NB4 (cell line): Measurements from ENCODE around the gene ALDH16A1.

Experiments used
- DNase-seq: peaks from one replicate; pipeline ENCODE4 v3.0.0; 2010; ENCODE audit warnings: low read depth
- H3K4me3 ChIP-seq: one replicate; pipeline ENCODE4 v1.5.1; 2011; ENCODE audit warnings: mild to moderate bottlenecking, low read depth, low read length, moderate library complexity
- CTCF ChIP-seq: IDR thresholded peaks from one replicate; pipeline ENCODE4 v1.5.1; 2012; ENCODE audit warnings: low read depth, low read length
- MYC ChIP-seq: IDR thresholded peaks from 2 replicates; pipeline ENCODE4 v1.6.1; 2011; ENCODE audit warnings: low read depth, low read length
- POLR2A ChIP-seq: IDR thresholded peaks from 2 replicates; pipeline ENCODE4 v1.6.1; 2011; ENCODE audit warnings: mild to moderate bottlenecking; ENCODE audit not compliant: insufficient read length; ENCODE audit errors: extremely low read depth
- TF ChIP-seq, protein P1 (sequence below): IDR thresholded peaks from 2 replicates; pipeline ENCODE4 v1.6.1; 2011; ENCODE audit warnings: low read depth, low read length

Gene ALDH16A1

GRCh38 chr19:49431330-49431749 lies 21.7 kb upstream of the ALDH16A1 start:
- no peak for TF ChIP-seq POLR2A
- no peak for TF ChIP-seq MYC
- TF ChIP-seq, protein P1, sequence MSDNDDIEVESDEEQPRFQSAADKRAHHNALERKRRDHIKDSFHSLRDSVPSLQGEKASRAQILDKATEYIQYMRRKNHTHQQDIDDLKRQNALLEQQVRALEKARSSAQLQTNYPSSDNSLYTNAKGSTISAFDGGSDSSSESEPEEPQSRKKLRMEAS: no peak
- no peak for TF ChIP-seq CTCF
- no peak overlapping the region for H3K4me3 ChIP-seq
- DNase-seq: no peak

DNA sequence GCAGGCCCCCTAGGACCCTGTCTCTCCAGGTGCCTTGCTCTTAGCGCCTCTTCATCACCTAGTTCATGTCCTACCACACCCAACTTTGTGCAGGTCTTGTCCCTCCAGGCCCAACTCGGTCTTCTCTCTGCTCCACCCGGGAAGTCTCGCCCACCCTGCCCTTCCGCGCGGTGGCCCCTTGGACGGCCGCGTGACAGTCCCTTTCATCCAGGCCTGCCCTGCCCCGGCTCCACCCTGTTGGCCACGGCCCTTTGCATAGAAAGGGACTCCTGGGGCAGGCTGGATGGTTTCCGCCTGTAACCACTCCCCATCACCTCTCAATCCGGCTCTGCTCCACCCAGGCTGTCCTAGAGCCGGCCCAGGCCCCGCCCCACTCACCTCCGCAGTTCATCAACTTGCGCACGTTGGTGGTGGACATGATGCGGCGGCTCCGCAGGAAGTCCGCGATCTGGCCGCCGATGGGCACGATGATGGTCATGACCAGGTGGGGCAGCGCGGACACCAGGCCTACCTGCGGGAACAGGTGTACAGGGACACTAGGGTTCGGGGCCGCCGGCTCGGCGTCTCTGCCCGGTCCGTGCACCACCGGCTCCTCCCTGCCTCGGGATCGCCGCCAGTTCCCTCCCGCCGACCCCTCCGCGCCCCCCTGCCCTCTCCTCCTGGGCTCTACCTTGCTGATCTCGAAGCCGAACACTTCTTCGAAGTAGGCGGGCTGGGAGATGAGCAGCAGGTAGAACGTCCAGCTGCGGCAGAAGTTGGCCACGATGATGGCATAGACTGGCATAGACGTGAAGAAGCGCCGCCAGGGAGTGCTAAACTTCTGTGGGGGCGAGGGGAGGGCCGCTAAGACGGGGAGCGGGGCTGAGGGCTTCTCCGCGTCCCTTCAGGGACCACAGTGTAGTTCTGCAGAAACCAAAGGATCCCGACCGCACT lies 20.6 kb upstream of the ALDH16A1 start:
- no peak for DNase-seq
- TF ChIP-seq CTCF: no peak
- TF ChIP-seq POLR2A: no peak
- TF ChIP-seq MYC: no peak
- TF ChIP-seq, protein P1: no peak
- no peak overlapping the region for H3K4me3 ChIP-seq

DNA sequence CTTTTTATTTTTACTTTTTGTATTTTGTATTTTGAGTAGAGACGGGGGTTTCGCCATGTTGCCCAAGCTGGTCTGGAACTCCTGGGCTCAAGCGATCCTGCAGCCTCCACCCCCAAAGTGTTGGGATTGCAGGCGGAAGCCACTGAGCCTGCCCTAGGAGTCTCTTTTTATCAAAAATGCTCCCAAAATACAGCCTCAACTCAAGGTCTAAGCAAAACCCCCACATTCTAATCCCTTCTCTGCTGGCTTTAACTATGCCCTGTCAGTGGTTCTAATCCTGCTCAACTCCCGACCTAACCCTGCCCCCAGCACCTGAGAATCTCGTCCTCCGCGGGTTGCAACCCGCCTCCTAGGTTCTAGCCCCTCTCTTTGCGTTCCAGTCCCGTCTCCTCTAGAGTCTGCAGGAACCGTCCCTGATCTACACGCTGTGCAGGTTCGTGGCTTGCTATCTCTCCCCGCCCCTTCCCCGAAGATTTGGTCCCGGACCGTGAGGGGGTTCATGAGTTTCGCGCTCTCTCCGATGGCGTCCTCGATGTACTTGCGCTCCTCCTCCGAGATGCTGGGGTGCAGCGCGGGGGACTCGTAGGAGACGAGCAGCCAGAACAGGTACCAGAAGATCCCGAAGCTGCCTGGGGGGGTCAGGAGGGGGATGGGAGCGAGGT lies 19.7 kb upstream of the ALDH16A1 start:
- TF ChIP-seq, protein P1: no peak
- TF ChIP-seq POLR2A (no peak), CTCF (no peak), MYC (no peak)
- H3K4me3 ChIP-seq: no peak overlapping the region
- DNase-seq: no peak

DNA sequence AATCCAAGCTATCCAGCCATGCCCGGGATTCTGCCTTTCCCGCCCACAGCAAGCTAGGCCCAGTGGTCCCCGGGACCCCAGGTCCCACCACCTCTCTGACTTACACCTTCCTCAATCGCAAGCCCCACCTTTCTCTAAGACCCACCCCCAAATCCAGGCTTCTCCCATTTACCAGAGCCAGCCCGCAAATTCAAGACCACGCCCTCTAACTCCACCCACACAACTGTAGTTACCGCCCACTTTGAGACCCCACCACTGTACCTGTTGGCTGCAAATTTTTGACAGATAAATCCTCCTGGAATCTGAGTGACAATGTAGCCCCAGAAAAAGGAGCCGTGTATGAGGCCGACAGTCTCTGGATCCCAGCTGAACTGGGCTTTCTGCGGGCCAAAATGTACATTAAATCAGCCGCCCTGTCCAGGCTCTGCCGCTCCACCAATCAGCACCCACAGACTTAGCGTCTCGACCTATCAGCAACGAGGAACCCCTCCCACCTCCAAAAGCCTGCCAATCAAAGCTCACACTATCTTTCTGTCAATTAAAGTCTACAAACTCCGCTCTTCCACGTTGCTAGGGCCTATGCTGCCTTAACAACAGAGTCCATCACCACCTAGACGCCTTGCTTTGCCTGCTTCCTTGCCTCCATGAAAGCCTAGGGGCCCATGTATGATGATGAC lies 18.0 kb upstream of the ALDH16A1 start:
- DNase-seq: no peak
- H3K4me3 ChIP-seq: no peak overlapping the region
- TF ChIP-seq CTCF: no peak
- no peak for TF ChIP-seq MYC
- TF ChIP-seq, protein P1: no peak
- TF ChIP-seq POLR2A: no peak

GRCh38 chr19:49435670-49436069 lies 17.4 kb upstream of the ALDH16A1 start:
- DNase-seq: no peak
- TF ChIP-seq MYC (no peak), CTCF (no peak), POLR2A (no peak)
- TF ChIP-seq, protein P1: no peak
- H3K4me3 ChIP-seq: no peak overlapping the region
